ENCODE data around the gene SPP1.

- no peak for TF ChIP-seq CTCF (IDR thresholded peaks at IDR 0.05)
- no peak for TF ChIP-seq POLR2A (IDR thresholded peaks at IDR 0.05)
Measured at GRCh38 chr4:88015659-88016295, 40.3 kb downstream of the SPP1 start.

Measured in thyroid gland (tissue), 4 donors.